ENCODE results near the gene TP63.

- TF ChIP-seq CTCF (IDR thresholded peaks at IDR 0.05) (no peak), ZFX (IDR thresholded peaks at IDR 0.05; ENCODE audit: borderline replicate concordance) (no peak)
These were observed 81.8 kb downstream of the TP63 start for GRCh38 chr3:189712906-189713483.
